ENCODE data around the gene ODC1.

Gene ODC1

GRCh38 chr2:10432311-10433181 lies 15.6 kb downstream of the ODC1 start:
- Histone ChIP-seq H3K4me3 (ENCODE audit: low read depth, low read length) (peak overlapping the region; percentile 40; the same call in 1 of the 2 replicates), H3K27ac (ENCODE audit: low read depth, low read length) (no peak overlapping the region), H3K79me2 (ENCODE audit: control insufficient read depth, insufficient read depth, low read length, unreplicated experiment) (no peaks in the 10 kb centered on the region), H3K27me3 (ENCODE audit: insufficient read depth, low read length) (no peaks in the 10 kb centered on the region), H3K36me3 (ENCODE audit: insufficient read depth, low read length) (no peaks in the 10 kb centered on the region), H2AFZ (ENCODE audit: low read length, unreplicated experiment) (peak overlapping the region; percentile 50), H3K4me1 (ENCODE audit: control insufficient read depth, insufficient read depth, low read length, unreplicated experiment) (peaks cover 9% of the 10 kb centered on the region)

- Histone ChIP-seq H3K79me2 (ENCODE audit: control insufficient read depth, insufficient read depth, low read length, unreplicated experiment) (no peaks in the 10 kb centered on the region), H3K4me3 (ENCODE audit: low read depth, low read length) (no peak overlapping the region), H3K36me3 (ENCODE audit: insufficient read depth, low read length) (no peaks in the 10 kb centered on the region), H3K27ac (ENCODE audit: low read depth, low read length) (no peak overlapping the region), H3K4me1 (ENCODE audit: control insufficient read depth, insufficient read depth, low read length, unreplicated experiment) (peaks cover 9% of the 10 kb centered on the region), H2AFZ (ENCODE audit: low read length, unreplicated experiment) (no peak overlapping the region), H3K27me3 (ENCODE audit: insufficient read depth, low read length) (no peaks in the 10 kb centered on the region)
Measured at GRCh38 chr2:10431797-10432196, 16.3 kb downstream of the ODC1 start.

- Histone ChIP-seq H3K4me3 (ENCODE audit: low read depth, low read length) (no peak overlapping the region), H2AFZ (ENCODE audit: low read length, unreplicated experiment) (no peak overlapping the region), H3K4me1 (ENCODE audit: control insufficient read depth, insufficient read depth, low read length, unreplicated experiment) (peaks cover 9% of the 10 kb centered on the region), H3K79me2 (ENCODE audit: control insufficient read depth, insufficient read depth, low read length, unreplicated experiment) (no peaks in the 10 kb centered on the region), H3K27me3 (ENCODE audit: insufficient read depth, low read length) (no peaks in the 10 kb centered on the region), H3K36me3 (ENCODE audit: insufficient read depth, low read length) (no peaks in the 10 kb centered on the region), H3K27ac (ENCODE audit: low read depth, low read length) (no peak overlapping the region)
Measured at GRCh38 chr2:10430886-10431622, 17.1 kb downstream of the ODC1 start.

GRCh38 chr2:10428924-10429323 lies 19.2 kb downstream of the ODC1 start:
- H3K27ac ChIP-seq (ENCODE audit: low read depth, low read length): no peak overlapping the region
- peaks cover 9% of the 10 kb centered on the region for H3K4me1 ChIP-seq (ENCODE audit: control insufficient read depth, insufficient read depth, low read length, unreplicated experiment)
- H2AFZ ChIP-seq (ENCODE audit: low read length, unreplicated experiment): no peak overlapping the region
- H3K36me3 ChIP-seq (ENCODE audit: insufficient read depth, low read length): no peaks in the 10 kb centered on the region
- H3K79me2 ChIP-seq (ENCODE audit: control insufficient read depth, insufficient read depth, low read length, unreplicated experiment): no peaks in the 10 kb centered on the region
- no peaks in the 10 kb centered on the region for H3K27me3 ChIP-seq (ENCODE audit: insufficient read depth, low read length)
- H3K4me3 ChIP-seq (ENCODE audit: low read depth, low read length): no peak overlapping the region

GRCh38 chr2:10428355-10428754 lies 19.8 kb downstream of the ODC1 start:
- no peaks in the 10 kb centered on the region for H3K27me3 ChIP-seq (ENCODE audit: insufficient read depth, low read length)
- no peak overlapping the region for H3K4me3 ChIP-seq (ENCODE audit: low read depth, low read length)
- H3K27ac ChIP-seq (ENCODE audit: low read depth, low read length): no peak overlapping the region
- peaks cover 9% of the 10 kb centered on the region for H3K4me1 ChIP-seq (ENCODE audit: control insufficient read depth, insufficient read depth, low read length, unreplicated experiment)
- no peak overlapping the region for H2AFZ ChIP-seq (ENCODE audit: low read length, unreplicated experiment)
- no peaks in the 10 kb centered on the region for H3K36me3 ChIP-seq (ENCODE audit: insufficient read depth, low read length)
- no peaks in the 10 kb centered on the region for H3K79me2 ChIP-seq (ENCODE audit: control insufficient read depth, insufficient read depth, low read length, unreplicated experiment)

- Histone ChIP-seq H3K27me3 (ENCODE audit: insufficient read depth, low read length) (no peaks in the 10 kb centered on the region), H2AFZ (ENCODE audit: low read length, unreplicated experiment) (no peak overlapping the region), H3K4me3 (ENCODE audit: low read depth, low read length) (no peak overlapping the region), H3K4me1 (ENCODE audit: control insufficient read depth, insufficient read depth, low read length, unreplicated experiment) (peaks cover 9% of the 10 kb centered on the region), H3K36me3 (ENCODE audit: insufficient read depth, low read length) (no peaks in the 10 kb centered on the region), H3K79me2 (ENCODE audit: control insufficient read depth, insufficient read depth, low read length, unreplicated experiment) (no peaks in the 10 kb centered on the region), H3K27ac (ENCODE audit: low read depth, low read length) (no peak overlapping the region)
Measured at GRCh38 chr2:10427618-10427949, 20.5 kb downstream of the ODC1 start.

- Histone ChIP-seq H3K79me2 (ENCODE audit: control insufficient read depth, insufficient read depth, low read length, unreplicated experiment) (no peaks in the 10 kb centered on the region), H3K27ac (ENCODE audit: low read depth, low read length) (no peak overlapping the region), H3K4me1 (ENCODE audit: control insufficient read depth, insufficient read depth, low read length, unreplicated experiment) (peaks cover 5% of the 10 kb centered on the region), H2AFZ (ENCODE audit: low read length, unreplicated experiment) (no peak overlapping the region), H3K36me3 (ENCODE audit: insufficient read depth, low read length) (no peaks in the 10 kb centered on the region), H3K4me3 (ENCODE audit: low read depth, low read length) (no peak overlapping the region), H3K27me3 (ENCODE audit: insufficient read depth, low read length) (no peaks in the 10 kb centered on the region)
Measured at GRCh38 chr2:10426726-10427617, 21.2 kb downstream of the ODC1 start.

- no peak overlapping the region for H2AFZ ChIP-seq (ENCODE audit: low read length, unreplicated experiment)
- peaks cover 5% of the 10 kb centered on the region for H3K4me1 ChIP-seq (ENCODE audit: control insufficient read depth, insufficient read depth, low read length, unreplicated experiment)
- H3K4me3 ChIP-seq (ENCODE audit: low read depth, low read length): no peak overlapping the region
- no peaks in the 10 kb centered on the region for H3K27me3 ChIP-seq (ENCODE audit: insufficient read depth, low read length)
- no peaks in the 10 kb centered on the region for H3K79me2 ChIP-seq (ENCODE audit: control insufficient read depth, insufficient read depth, low read length, unreplicated experiment)
- no peak overlapping the region for H3K27ac ChIP-seq (ENCODE audit: low read depth, low read length)
- H3K36me3 ChIP-seq (ENCODE audit: insufficient read depth, low read length): no peaks in the 10 kb centered on the region
Measured at GRCh38 chr2:10425699-10426098, 22.4 kb downstream of the ODC1 start.

GRCh38 chr2:10424916-10425505 lies 23.1 kb downstream of the ODC1 start:
- H2AFZ ChIP-seq (ENCODE audit: low read length, unreplicated experiment): no peak overlapping the region
- no peaks in the 10 kb centered on the region for H3K27me3 ChIP-seq (ENCODE audit: insufficient read depth, low read length)
- H3K79me2 ChIP-seq (ENCODE audit: control insufficient read depth, insufficient read depth, low read length, unreplicated experiment): no peaks in the 10 kb centered on the region
- peaks cover 5% of the 10 kb centered on the region for H3K4me1 ChIP-seq (ENCODE audit: control insufficient read depth, insufficient read depth, low read length, unreplicated experiment)
- H3K4me3 ChIP-seq (ENCODE audit: low read depth, low read length): no peak overlapping the region
- no peak overlapping the region for H3K27ac ChIP-seq (ENCODE audit: low read depth, low read length)
- H3K36me3 ChIP-seq (ENCODE audit: insufficient read depth, low read length): no peaks in the 10 kb centered on the region

GRCh38 chr2:10424051-10424450 lies 24.1 kb downstream of the ODC1 start:
- no peaks in the 10 kb centered on the region for H3K27me3 ChIP-seq (ENCODE audit: insufficient read depth, low read length)
- no peak overlapping the region for H3K27ac ChIP-seq (ENCODE audit: low read depth, low read length)
- H3K36me3 ChIP-seq (ENCODE audit: insufficient read depth, low read length): no peaks in the 10 kb centered on the region
- H3K4me1 ChIP-seq (ENCODE audit: control insufficient read depth, insufficient read depth, low read length, unreplicated experiment): peaks cover 5% of the 10 kb centered on the region
- H3K79me2 ChIP-seq (ENCODE audit: control insufficient read depth, insufficient read depth, low read length, unreplicated experiment): no peaks in the 10 kb centered on the region
- H3K4me3 ChIP-seq (ENCODE audit: low read depth, low read length): no peak overlapping the region
- H2AFZ ChIP-seq (ENCODE audit: low read length, unreplicated experiment): no peak overlapping the region

All from ACC112 (cell line).